ENCODE data around the gene TREH. TPM values are rescaled to one million over a fixed set of nuclear protein-coding genes. Genes with fewer than 3 reads are reported as not detected.

The TREH gene
- total RNA-seq, 1 donor from 2014 or later = 0.41 TPM

GRCh38 chr11:118660681-118661424 lies 18.6 kb downstream of the TREH start:
- H3K4me3 Mint-ChIP-seq = no peak overlapping the region
- peaks cover 12% of the 10 kb centered on the region for H3K4me1 Mint-ChIP-seq (ENCODE audit: unreplicated experiment)
- no peaks in the 10 kb centered on the region for H3K36me3 Mint-ChIP-seq
- H3K27ac Mint-ChIP-seq = no peak overlapping the region
- H3K9me3 Mint-ChIP-seq = no peaks in the 10 kb centered on the region
- TF ChIP-seq CTCF (conservative IDR thresholded peaks at IDR 0.05) = no peak
- no peaks in the 10 kb centered on the region for H3K27me3 Mint-ChIP-seq
- DNase-seq (ENCODE audit: extremely low spot score, unreplicated experiment) = no peak

- DNase-seq (ENCODE audit: extremely low spot score, unreplicated experiment) = no peak
- Mint-ChIP-seq H3K36me3 (no peaks in the 10 kb centered on the region), H3K4me3 (no peak overlapping the region), H3K27ac (no peak overlapping the region), H3K4me1 (ENCODE audit: unreplicated experiment) (peaks cover 12% of the 10 kb centered on the region), H3K27me3 (no peaks in the 10 kb centered on the region), H3K9me3 (no peaks in the 10 kb centered on the region)
- TF ChIP-seq CTCF (conservative IDR thresholded peaks at IDR 0.05) = no peak
Observed at GRCh38 chr11:118659953-118660680, 19.3 kb downstream of the TREH start.

- Mint-ChIP-seq H3K27ac (no peak overlapping the region), H3K27me3 (no peaks in the 10 kb centered on the region), H3K4me1 (ENCODE audit: unreplicated experiment) (peaks cover 10% of the 10 kb centered on the region), H3K4me3 (no peak overlapping the region), H3K36me3 (no peaks in the 10 kb centered on the region), H3K9me3 (no peaks in the 10 kb centered on the region)
- TF ChIP-seq CTCF (conservative IDR thresholded peaks at IDR 0.05) = peak; percentile 96
- DNase-seq (ENCODE audit: extremely low spot score, unreplicated experiment) = peak; percentile 91
Observed at GRCh38 chr11:118659314-118659952, 20.0 kb downstream of the TREH start.

GRCh38 chr11:118658429-118659313 lies 20.8 kb downstream of the TREH start:
- TF ChIP-seq CTCF (conservative IDR thresholded peaks at IDR 0.05) = no peak
- Mint-ChIP-seq H3K9me3 (no peaks in the 10 kb centered on the region), H3K4me3 (no peak overlapping the region), H3K27me3 (no peaks in the 10 kb centered on the region), H3K4me1 (ENCODE audit: unreplicated experiment) (peaks cover 8% of the 10 kb centered on the region), H3K36me3 (no peaks in the 10 kb centered on the region), H3K27ac (no peak overlapping the region)
- no peak for DNase-seq (ENCODE audit: extremely low spot score, unreplicated experiment)

All from type B pancreatic cell (in vitro differentiated cells).